Esophagus muscularis mucosa (tissue), 4 donors: ENCODE measurements around the gene PHAF1. TPM values are rescaled to one million over a fixed set of nuclear protein-coding genes. Genes with fewer than 3 reads are reported as not detected.

ENCODE experiments used
- DNase-seq: peaks from one replicate; pipeline ENCODE4 v3.0.0-alpha.2; 2017; ENCODE audit errors: extremely low spot score
- H3K27ac ChIP-seq, 4 donors: fragments of 200-600 bp; sonication (generic); replicated peaks in 1 of 4; 1 replicate in 3 of 4; 2 replicates in 1 of 4; pipeline ENCODE4 v1.5.1; 2016 to 2019; ENCODE audit warnings: mild to moderate bottlenecking in 1 of 4
- H3K27me3 ChIP-seq, 4 donors: fragments of 200-600 bp; sonication (generic); one replicate each; pipeline versions ENCODE4 v1.5.1 to v1.6.0; 2016 to 2019
- H3K36me3 ChIP-seq, 4 donors: fragments of 200-600 bp; sonication (generic); one replicate each; pipeline ENCODE4 v1.5.1; 2016 to 2019
- H3K4me1 ChIP-seq, 4 donors: fragments of 200-600 bp; sonication (generic); one replicate each; pipeline ENCODE4 v1.5.1; 2016 to 2019
- H3K4me3 ChIP-seq, 4 donors: fragments of 200-600 bp; sonication (generic); 1 replicate in 2 of 4; 2 replicates in 2 of 4; pipeline ENCODE4 v1.5.1; 2016 to 2019; ENCODE audit warnings: mild to moderate bottlenecking in 4 of 4, moderate library complexity in 1 of 4
- H3K9me3 ChIP-seq, 4 donors: fragments of 200-600 bp; sonication (generic); 1 replicate in 3 of 4; 2 replicates in 1 of 4; pipeline ENCODE4 v1.5.1; 2016 to 2019
- EP300 ChIP-seq: sonication (generic); formaldehyde crosslinking; IDR thresholded peaks from one replicate; pipeline ENCODE4 v1.6.1; 2017; ENCODE audit warnings: antibody characterized with exemption
- POLR2A ChIP-seq: fragments of 450-650 bp; IDR thresholded peaks from one replicate; pipeline ENCODE4 v1.6.1; 2017; ENCODE audit warnings: antibody characterized with exemption, moderate library complexity, mild to moderate bottlenecking, low read depth
- POLR2AphosphoS5 ChIP-seq, 2 donors: sonication (generic); formaldehyde crosslinking; IDR thresholded peaks; one replicate each; pipeline ENCODE4 v1.6.1; 2017; ENCODE audit warnings: antibody characterized with exemption in 2 of 2
- WGBS: methylation state at CpG from one replicate; pipeline ENCODE4 v1.1.5; 2018; 5-methylcytosine and 5-hydroxymethylcytosine counted together
- intact Hi-C: fragments of 100-400 bp; cut with DNase I; formaldehyde crosslinking; loops from one replicate; pipeline ENCODE4 v1.15.1; 2023
- total RNA-seq, 4 donors: library from RNA; depleted of rRNA; stranded (reverse); fragments of >200 nt; gene quantifications; one replicate each; pipeline versions ENCODE4 v1.1.0 to v1.2.1, GENCODE V29; 2016
- TF ChIP-seq, protein P1 (sequence below), 3 experiments: fragments of 200-600 bp in 2 of 3; fragments of 450-650 bp in 1 of 3; sonication (generic) in 2 of 3; IDR thresholded peaks; one replicate each; pipeline ENCODE4 v1.5.1; 2017 to 2019; ENCODE audit warnings: antibody characterized with exemption in 3 of 3, mild to moderate bottlenecking in 2 of 3, moderate library complexity in 1 of 3

Gene PHAF1
- total RNA-seq, 4 donors from 2014 or later: 11.4 to 23.7 (median 17.1) TPM

DNA sequence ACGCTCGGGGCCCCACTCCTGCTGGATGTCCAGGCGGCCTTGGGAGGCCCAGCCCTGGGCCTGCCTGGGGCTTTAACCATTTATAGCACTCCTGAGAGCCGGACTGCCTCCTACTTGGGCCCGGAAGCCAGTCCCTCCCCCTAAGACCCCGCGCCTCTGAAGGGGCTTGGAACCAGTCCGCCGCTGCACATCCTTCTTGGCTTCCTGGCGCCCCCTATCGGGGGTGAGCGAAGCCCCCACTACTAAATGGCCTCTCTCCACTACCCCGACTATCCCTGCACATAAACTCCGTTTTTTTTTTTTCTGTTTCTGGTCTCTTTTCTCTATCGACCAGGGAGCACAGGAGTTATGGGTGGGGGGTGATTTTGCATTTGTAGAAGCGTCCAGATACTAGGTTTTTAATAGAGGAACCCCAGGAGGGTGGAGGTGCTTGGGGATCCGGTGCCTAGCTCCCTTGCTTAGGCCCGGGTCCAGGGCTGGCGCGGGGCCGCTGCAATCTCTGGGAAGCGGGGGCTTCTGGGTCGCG, 60.0 kb downstream of the PHAF1 start:
- Histone ChIP-seq H3K27me3 (peaks cover 0 to 14% (median 0%) of the 10 kb centered on the region in 4 donors), H3K36me3 (peaks cover 0 to 11% (median 4%) of the 10 kb centered on the region in 4 donors), H3K9me3 (no peaks in the 10 kb centered on the region), H3K4me1 (peaks cover 53 to 100% (median 89%) of the 10 kb centered on the region in 4 donors), H3K4me3 (peak overlapping the region; percentile 58 to 64 (median 60)), H3K27ac (peak overlapping the region; percentile 89 to 97 (median 95))
- DNase-seq: no peak
- intact Hi-C loops: no loop called here
- TF ChIP-seq, protein P1, sequence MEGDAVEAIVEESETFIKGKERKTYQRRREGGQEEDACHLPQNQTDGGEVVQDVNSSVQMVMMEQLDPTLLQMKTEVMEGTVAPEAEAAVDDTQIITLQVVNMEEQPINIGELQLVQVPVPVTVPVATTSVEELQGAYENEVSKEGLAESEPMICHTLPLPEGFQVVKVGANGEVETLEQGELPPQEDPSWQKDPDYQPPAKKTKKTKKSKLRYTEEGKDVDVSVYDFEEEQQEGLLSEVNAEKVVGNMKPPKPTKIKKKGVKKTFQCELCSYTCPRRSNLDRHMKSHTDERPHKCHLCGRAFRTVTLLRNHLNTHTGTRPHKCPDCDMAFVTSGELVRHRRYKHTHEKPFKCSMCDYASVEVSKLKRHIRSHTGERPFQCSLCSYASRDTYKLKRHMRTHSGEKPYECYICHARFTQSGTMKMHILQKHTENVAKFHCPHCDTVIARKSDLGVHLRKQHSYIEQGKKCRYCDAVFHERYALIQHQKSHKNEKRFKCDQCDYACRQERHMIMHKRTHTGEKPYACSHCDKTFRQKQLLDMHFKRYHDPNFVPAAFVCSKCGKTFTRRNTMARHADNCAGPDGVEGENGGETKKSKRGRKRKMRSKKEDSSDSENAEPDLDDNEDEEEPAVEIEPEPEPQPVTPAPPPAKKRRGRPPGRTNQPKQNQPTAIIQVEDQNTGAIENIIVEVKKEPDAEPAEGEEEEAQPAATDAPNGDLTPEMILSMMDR (IDR thresholded peaks at IDR 0.05): peak; percentile 36 to 61 (median 47)
- TF ChIP-seq POLR2A: no peak
- no peak for TF ChIP-seq EP300
- 3% methylated on average over 22 of the region's 24 CpGs for WGBS

DNA sequence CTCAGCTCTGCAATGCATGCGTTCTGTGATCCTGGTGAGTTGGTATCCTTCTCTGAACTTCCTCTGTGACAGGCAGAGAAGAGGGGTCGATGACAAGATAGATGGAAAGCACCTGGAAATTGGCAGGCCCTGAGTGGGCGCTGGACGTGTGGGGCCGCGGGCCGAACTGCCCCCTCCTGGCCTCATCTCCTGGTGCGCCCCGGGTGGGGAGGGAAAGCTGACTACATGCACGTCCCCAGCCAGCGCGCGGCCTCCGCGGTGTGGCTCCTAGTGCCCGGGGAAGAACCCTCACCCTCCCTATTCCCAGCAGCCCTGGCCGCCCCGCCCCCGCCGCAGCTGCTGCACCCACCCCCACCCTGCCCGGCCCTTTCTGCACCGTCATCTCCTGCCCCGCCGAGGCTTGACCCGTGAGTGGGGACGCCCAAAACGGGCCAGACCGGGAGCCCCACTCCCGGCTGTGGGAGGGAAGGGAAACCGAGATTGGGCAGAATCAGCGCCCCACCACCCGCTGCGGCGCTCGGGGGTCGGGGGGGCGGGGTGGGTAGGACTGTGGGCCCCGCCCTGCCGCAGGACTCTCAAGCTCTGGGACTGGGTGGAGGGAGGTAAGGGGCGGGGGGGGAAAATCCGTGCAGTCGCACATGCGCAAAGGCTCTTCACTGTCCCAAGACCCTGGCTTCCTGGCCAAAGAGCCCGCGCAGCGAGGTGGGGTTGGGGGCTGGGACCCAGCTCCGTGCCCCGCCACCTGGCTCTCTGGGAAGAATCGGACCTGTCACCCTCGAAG, 60.6 kb downstream of the PHAF1 start, which contains the start of gene NOL3:
Gene NOL3 (plus strand): TSS at position 371 of the 781 bp plus-strand sequence.
- WGBS: 2% methylated on average over 19 of the region's 50 CpGs
- intact Hi-C loops: no loop called here
- Histone ChIP-seq H3K27me3 (peaks cover 0 to 8% (median 0%) of the 10 kb centered on the region in 4 donors), H3K27ac (peak within 1 kb of the TSS; percentile 89 to 97 (median 95)), H3K4me1 (peaks cover 53 to 100% (median 89%) of the 10 kb centered on the region in 4 donors), H3K36me3 (peaks cover 0 to 16% (median 9%) of the 10 kb centered on the region in 4 donors), H3K9me3 (no peaks in the 10 kb centered on the region), H3K4me3 (peak within 1 kb of the TSS; percentile 58 to 64 (median 60))
- peak; percentile 97 for DNase-seq
- TF ChIP-seq POLR2AphosphoS5 (IDR thresholded peaks at IDR 0.05): peak; percentile 43 to 80
- TF ChIP-seq POLR2A: peak; percentile 30
- no peak for TF ChIP-seq EP300
- TF ChIP-seq, protein P1 (IDR thresholded peaks at IDR 0.05): no peak

DNA sequence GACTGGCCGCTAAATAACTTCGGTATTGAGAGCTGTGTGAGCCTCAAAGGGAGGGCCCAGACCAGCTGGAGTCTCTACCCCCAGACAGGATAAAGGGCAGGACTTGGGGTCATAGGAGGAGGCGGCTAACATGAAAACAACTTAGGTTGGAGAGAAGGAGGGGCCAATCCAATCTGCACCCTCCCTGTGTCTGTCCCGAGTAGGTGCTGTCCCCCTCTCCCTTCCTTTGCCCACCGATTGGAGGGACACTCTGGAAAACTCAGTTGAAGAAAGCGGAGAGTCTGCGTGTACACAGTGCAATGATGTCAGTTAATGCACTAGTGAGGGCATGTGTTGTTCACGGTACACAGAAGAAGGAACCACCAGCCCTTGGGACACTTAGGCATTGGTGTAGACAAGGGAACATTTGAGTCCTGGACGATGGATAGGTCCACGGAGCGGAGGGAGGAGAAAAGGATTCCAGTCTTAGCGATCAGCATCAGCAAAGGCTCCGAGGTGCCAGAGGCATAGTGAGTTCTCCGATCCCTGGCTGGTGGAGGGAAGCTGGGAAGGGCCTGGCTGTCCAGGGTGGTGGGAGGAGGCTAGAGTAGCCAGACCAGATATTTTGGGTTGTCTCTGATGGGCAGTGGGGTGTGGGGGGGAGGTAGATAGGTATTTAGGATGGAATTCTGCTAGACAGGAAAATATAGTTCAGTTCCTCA, 61.4 kb downstream of the PHAF1 start:
- DNase-seq: no peak
- H3K9me3 ChIP-seq: no peaks in the 10 kb centered on the region
- H3K27me3 ChIP-seq: peaks cover 0 to under 1% (median 0%) of the 10 kb centered on the region in 4 donors
- 41% methylated on average over 14 of the region's 14 CpGs for WGBS
- peaks cover 49 to 98% (median 85%) of the 10 kb centered on the region in 4 donors for H3K4me1 ChIP-seq
- H3K36me3 ChIP-seq: peaks cover 0 to 16% (median 14%) of the 10 kb centered on the region in 4 donors
- peak overlapping the region; percentile 89 to 97 (median 95) for H3K27ac ChIP-seq
- H3K4me3 ChIP-seq: peak overlapping the region; percentile 58 to 64 (median 60)
- intact Hi-C loops: no loop called here
- TF ChIP-seq POLR2A: no peak
- TF ChIP-seq, protein P1 (IDR thresholded peaks at IDR 0.05): peak in 1 of 3 experiments; percentile 3
- TF ChIP-seq EP300: no peak
- no peak for TF ChIP-seq POLR2AphosphoS5 (IDR thresholded peaks at IDR 0.05)

DNA sequence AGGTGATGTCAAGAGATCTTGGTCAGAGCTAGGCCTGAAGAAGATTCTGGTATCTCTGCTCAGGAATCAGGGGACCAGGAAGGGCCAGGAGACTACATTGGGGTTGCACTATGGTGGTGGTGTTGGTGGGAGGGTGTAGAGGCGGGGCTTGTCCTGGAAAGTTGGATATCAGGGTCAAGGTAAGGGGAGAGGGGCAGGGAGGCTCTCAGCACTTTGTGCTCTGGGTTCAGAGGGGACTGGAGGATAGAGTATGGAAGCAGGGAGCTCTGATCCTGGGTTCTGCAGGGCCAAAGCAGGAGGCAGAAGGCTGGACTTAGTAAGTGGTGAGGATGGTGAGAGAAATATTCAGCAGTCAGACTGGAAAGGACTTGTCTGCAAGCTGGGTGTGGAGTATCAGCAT, 63.6 kb downstream of the PHAF1 start:
- H3K4me3 ChIP-seq: peak overlapping the region; percentile 56 to 66 (median 57)
- no peaks in the 10 kb centered on the region for H3K27me3 ChIP-seq
- no peaks in the 10 kb centered on the region for H3K9me3 ChIP-seq
- TF ChIP-seq EP300: no peak
- TF ChIP-seq, protein P1 (IDR thresholded peaks at IDR 0.05): no peak
- no peak for TF ChIP-seq POLR2A
- TF ChIP-seq POLR2AphosphoS5 (IDR thresholded peaks at IDR 0.05): no peak
- peaks cover 0 to 16% (median 9%) of the 10 kb centered on the region in 4 donors for H3K36me3 ChIP-seq
- DNase-seq: no peak
- peaks cover 56 to 96% (median 85%) of the 10 kb centered on the region in 4 donors for H3K4me1 ChIP-seq
- H3K27ac ChIP-seq: peak overlapping the region; percentile 89 to 97 (median 95)
- 95% methylated on average over 1 of the region's 1 CpG for WGBS
- intact Hi-C loops: no loop called here
